SK-N-SH (cell line): ENCODE data around the gene CTBP2. TPM values are rescaled to one million over a fixed set of nuclear protein-coding genes. Genes with fewer than 3 reads are reported as not detected.
"Not testable (repeated sequence)": the region's sequence is repeated elsewhere in the genome, so short reads cannot be mapped to it uniquely, and the experiment has no call there.

Source experiments
- CTCF ChIA-PET: fragments of 300-600, 350-600 bp; formaldehyde crosslinking; extraction: SDS; loops from one replicate; lab custom pipeline; 2021; lab: Yijun Ruan, JAX
- POLR2A ChIA-PET: fragments of 350-600 bp; sonication (Branson Sonifier 250); formaldehyde crosslinking; extraction: SDS; loops from one replicate; lab custom pipeline; 2020; ENCODE audit warnings: antibody characterized with exemption, inconsistent platforms; lab: Yijun Ruan, JAX
- DNase-seq: peaks from one replicate; pipeline ENCODE4 v3.0.0; 2012
- H2AFZ ChIP-seq: fragments of 200-600 bp; sonication (generic); 2 replicates; pipeline ENCODE4 v1.8.1; 2016; ENCODE audit warnings: antibody characterized with exemption, mild to moderate bottlenecking, low read depth
- H3F3A ChIP-seq: fragments of 200-600 bp; sonication (generic); replicated peaks from 2 replicates; pipeline ENCODE3; 2016; ENCODE audit warnings: antibody characterized with exemption, mild to moderate bottlenecking; ENCODE audit not compliant: insufficient read depth
- H3K27ac ChIP-seq, 2 experiments: fragments of 200-500 bp in 1 of 2; fragments of 200-600 bp in 1 of 2; sonication (Bioruptor generic) in 1 of 2; sonication (generic), shearing (Covaris generic) in 1 of 2; 2 replicates each; pipeline versions ENCODE4 v1.5.1 to v1.6.1; 2014 to 2016; ENCODE audit warnings: low read depth in 2 of 2, inconsistent platforms in 1 of 2, low read length in 1 of 2, mild to moderate bottlenecking in 1 of 2, mixed read lengths in 1 of 2
- H3K27me3 ChIP-seq: fragments of 200-600 bp; sonication (generic), shearing (Covaris generic); 2 replicates; pipeline ENCODE4 v1.6.1; 2016; ENCODE audit warnings: mixed run types; ENCODE audit not compliant: insufficient read depth
- H3K36me3 ChIP-seq, 2 experiments: fragments of 200-500 bp in 1 of 2; fragments of 200-600 bp in 1 of 2; sonication (Bioruptor generic) in 1 of 2; sonication (generic) in 1 of 2; replicated peaks in 1 of 2; 2 replicates each; pipeline versions ENCODE3 to v1.5.1; 2014 to 2016; ENCODE audit warnings: low read length in 1 of 2, mild to moderate bottlenecking in 1 of 2; ENCODE audit not compliant: insufficient read depth in 2 of 2, control insufficient read depth in 1 of 2
- H3K4me1 ChIP-seq, 2 experiments: fragments of 200-500 bp in 1 of 2; fragments of 200-600 bp in 1 of 2; sonication (Bioruptor generic) in 1 of 2; sonication (generic), shearing (Covaris generic) in 1 of 2; 2 replicates each; pipeline versions ENCODE4 v1.5.1 to v1.6.1; 2014 to 2016; ENCODE audit warnings: low read depth in 1 of 2, low read length in 1 of 2, mixed run types in 1 of 2; ENCODE audit not compliant: insufficient read depth in 2 of 2, control insufficient read depth in 1 of 2
- H3K4me2 ChIP-seq: fragments of 200-600 bp; sonication (generic), shearing (Covaris generic); 2 replicates; pipeline ENCODE4 v1.6.1; 2017; ENCODE audit warnings: mixed run types
- H3K4me3 ChIP-seq, 2 experiments: fragments of 200-500 bp in 1 of 2; fragments of 200-600 bp in 1 of 2; sonication (Bioruptor generic) in 1 of 2; sonication (generic), shearing (Covaris generic) in 1 of 2; 2 replicates each; pipeline versions ENCODE4 v1.5.1 to v1.8.1; 2014 to 2016; ENCODE audit warnings: low read depth in 2 of 2, inconsistent platforms in 1 of 2, low read length in 1 of 2, mild to moderate bottlenecking in 1 of 2, mixed read lengths in 1 of 2, moderate library complexity in 1 of 2
- H3K79me2 ChIP-seq: fragments of 200-600 bp; sonication (generic); 2 replicates; pipeline ENCODE4 v1.8.1; 2017; ENCODE audit warnings: mild to moderate bottlenecking; ENCODE audit not compliant: insufficient read depth
- H3K9ac ChIP-seq: fragments of 200-600 bp; sonication (generic); 2 replicates; pipeline ENCODE4 v1.6.1; 2017; ENCODE audit warnings: mixed run types
- H3K9me2 ChIP-seq: fragments of 200-600 bp; sonication (generic); 2 replicates; pipeline ENCODE4 v1.6.1; 2017; ENCODE audit warnings: mixed run types
- H3K9me3 ChIP-seq: fragments of 200-600 bp; sonication (generic); 2 replicates; pipeline ENCODE4 v1.6.1; 2017; ENCODE audit warnings: mixed run types, mild to moderate bottlenecking, moderate library complexity
- H4K20me1 ChIP-seq: fragments of 200-600 bp; sonication (generic); 2 replicates; pipeline ENCODE4 v1.6.1; 2017; ENCODE audit warnings: mild to moderate bottlenecking, mixed run types; ENCODE audit not compliant: insufficient read depth
- EP300 ChIP-seq, 2 experiments: IDR thresholded peaks; 2 replicates each; pipeline versions ENCODE4 v1.4.0 to v1.6.1; 2012; ENCODE audit warnings: borderline replicate concordance in 1 of 2, low read depth in 1 of 2, low read length in 1 of 2
- EZH2phosphoT487 ChIP-seq: fragments of 200-600 bp; sonication (generic); IDR thresholded peaks from 2 replicates; pipeline ENCODE4 v1.6.1; 2017; ENCODE audit warnings: low read depth, mixed run types, mild to moderate bottlenecking, antibody characterized with exemption, moderate library complexity, borderline replicate concordance
- FOXJ3 ChIP-seq: sonication (generic); formaldehyde crosslinking; IDR thresholded peaks from 2 replicates; pipeline ENCODE4 v1.5.1; 2020; ENCODE audit warnings: mild to moderate bottlenecking, missing genetic modification reagents
- FOXM1 ChIP-seq: IDR thresholded peaks from 2 replicates; pipeline ENCODE4 v1.4.0; 2012; ENCODE audit warnings: low read depth, mild to moderate bottlenecking
- GATA2 ChIP-seq: sonication (generic); formaldehyde crosslinking; IDR thresholded peaks from 2 replicates; pipeline ENCODE4 v1.5.0; 2020; ENCODE audit warnings: mild to moderate bottlenecking, missing genetic modification reagents
- MAX ChIP-seq: IDR thresholded peaks from 2 replicates; pipeline ENCODE4 v1.4.0; 2012; ENCODE audit warnings: low read depth
- MEF2A ChIP-seq: IDR thresholded peaks from 2 replicates; pipeline ENCODE4 v1.4.0; 2012; ENCODE audit warnings: low read depth, borderline replicate concordance
- NRF1 ChIP-seq: IDR thresholded peaks from 2 replicates; pipeline ENCODE4 v1.6.1; 2012; ENCODE audit warnings: low read depth, mild to moderate bottlenecking, low read length
- PBX3 ChIP-seq: IDR thresholded peaks from 2 replicates; pipeline ENCODE4; 2012
- RCOR1 ChIP-seq: fragments of 150-350 bp; IDR thresholded peaks from 2 replicates; pipeline ENCODE4 v1.6.1; 2017; ENCODE audit warnings: antibody characterized with exemption, low read length
- SIN3A ChIP-seq: IDR thresholded peaks from 2 replicates; pipeline ENCODE4 v1.6.1; 2012; ENCODE audit warnings: low read depth, mild to moderate bottlenecking, low read length, moderate library complexity, borderline replicate concordance
- TCF12 ChIP-seq: IDR thresholded peaks from 2 replicates; pipeline ENCODE4 v1.4.0; 2012
- YY1 ChIP-seq: IDR thresholded peaks from 2 replicates; pipeline ENCODE4 v1.4.0; 2012; ENCODE audit warnings: low read depth, mild to moderate bottlenecking
- ZBTB33 ChIP-seq: IDR thresholded peaks from 2 replicates; pipeline ENCODE4 v1.4.0; 2012; ENCODE audit warnings: low read depth, borderline replicate concordance
- WGBS: methylation state at CpG from one replicate; pipeline ENCODE4 v1.1.6; 2017; ENCODE audit warnings: low lambda C conversion rate; 5-methylcytosine and 5-hydroxymethylcytosine counted together
- polyA plus RNA-seq, 3 experiments: library from polyadenylated mRNA; depleted of rRNA; stranded (reverse); fragments of >200 nt; gene quantifications; 2 replicates each; pipeline ENCODE4 v1.2.3, GENCODE V29; 2012

Gene CTBP2
- polyA plus RNA-seq, 1 of the 3 experiments (the other 2 are of a cell fraction): 69.7 TPM

DNA sequence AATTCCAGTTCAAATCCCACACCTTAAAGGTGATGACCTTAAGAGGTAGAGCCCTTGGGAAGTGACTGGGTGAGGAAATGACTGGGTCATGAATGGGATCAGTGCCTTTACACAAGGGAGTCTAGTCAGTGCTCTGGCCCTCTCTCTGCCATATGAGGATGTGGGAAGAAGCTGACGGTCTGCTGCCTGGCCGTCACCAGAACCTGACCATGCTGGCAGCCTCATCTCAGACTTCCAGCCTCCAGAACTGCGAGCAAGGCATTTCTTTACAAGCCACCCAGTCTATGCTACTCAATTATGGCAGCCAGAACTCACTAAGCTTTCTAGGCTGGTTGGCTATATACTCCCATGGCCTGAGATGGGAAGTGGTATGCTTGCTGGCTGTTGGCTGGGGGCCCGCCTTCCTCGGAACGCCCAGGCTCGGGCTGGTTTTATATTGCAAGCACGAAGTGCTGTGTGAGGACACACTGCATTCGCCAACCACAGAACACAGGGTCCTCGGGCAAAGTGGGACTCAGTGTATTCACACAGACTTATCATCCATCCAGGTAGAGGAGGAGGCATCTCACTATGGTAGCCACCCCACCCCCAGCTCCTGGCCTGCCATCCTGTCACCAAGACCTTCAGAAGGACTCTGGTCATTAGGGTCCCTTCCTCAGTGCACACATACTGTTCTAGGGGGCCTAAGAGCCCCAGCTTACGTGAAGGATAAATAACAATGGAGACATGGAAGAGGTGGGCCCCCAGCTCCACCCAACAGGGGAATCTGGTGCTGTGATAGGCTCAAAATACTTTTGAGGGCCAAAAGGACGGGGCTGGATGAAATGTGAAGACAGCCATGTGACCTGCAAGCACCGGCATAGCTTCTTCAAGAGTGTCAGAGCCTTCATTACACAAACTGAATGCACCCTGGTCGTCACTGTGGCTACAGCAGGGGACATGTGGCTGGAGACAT, 169.4 kb downstream of the CTBP2 start:
- H3K36me3 ChIP-seq: peaks cover 62 to 84% of the 10 kb centered on the region in 2 experiments
- WGBS: 87% methylated on average over 13 of the region's 14 CpGs
- no peak overlapping the region for H3K9ac ChIP-seq
- no peaks in the 10 kb centered on the region; a peak in 1 of 4 replicates for H3K4me1 ChIP-seq
- peaks cover 8% of the 10 kb centered on the region; the same call in 1 of the 2 replicates for H4K20me1 ChIP-seq
- peaks cover 12% of the 10 kb centered on the region; the same call in 1 of the 2 replicates for H3K79me2 ChIP-seq
- TF ChIP-seq EP300 (IDR thresholded peaks at IDR 0.05; ENCODE audit: borderline replicate concordance in 1 of 2, low read depth in 1 of 2, low read length in 1 of 2) (no peak), PBX3 (no peak), TCF12 (no peak), YY1 (no peak), RCOR1 (no peak)
- H3K4me3 ChIP-seq: no peak overlapping the region
- H3K4me2 ChIP-seq: no peak overlapping the region
- no peak overlapping the region; a peak in 1 of 4 replicates for H3K27ac ChIP-seq
- ChIA-PET POLR2A (interaction anchor here (0.9 kb wide), 1 partner anchor 9 kb away, joined by 3 read pairs; no protein-coding TSS in a partner anchor), CTCF (interaction anchor here (1.1 to 7.4 kb wide), 9 partner anchors 7 to 709 kb away, joined by 3 to 88 read pairs (median 4); no protein-coding TSS in a partner anchor)
- H2AFZ ChIP-seq: no peak overlapping the region
- H3F3A ChIP-seq: peaks cover 33% of the 10 kb centered on the region
- no peak for DNase-seq
- H3K9me3 ChIP-seq: no peaks in the 10 kb centered on the region
- H3K27me3 ChIP-seq: no peaks in the 10 kb centered on the region
- no peaks in the 10 kb centered on the region for H3K9me2 ChIP-seq

GRCh38 chr10:124989526-124989925, 170.8 kb downstream of the CTBP2 start:
- Histone ChIP-seq H3K79me2 (peaks cover 12% of the 10 kb centered on the region; the same call in 1 of the 2 replicates), H4K20me1 (peaks cover 8% of the 10 kb centered on the region; the same call in 1 of the 2 replicates), H3K4me1 (no peaks in the 10 kb centered on the region; a peak in 1 of 4 replicates), H3F3A (peaks cover 39% of the 10 kb centered on the region), H2AFZ (no peak overlapping the region), H3K9me3 (no peaks in the 10 kb centered on the region), H3K4me2 (no peak overlapping the region), H3K4me3 (no peak overlapping the region), H3K27me3 (no peaks in the 10 kb centered on the region), H3K36me3 (peaks cover 66 to 85% of the 10 kb centered on the region in 2 experiments), H3K27ac (no peak overlapping the region), H3K9ac (no peak overlapping the region), H3K9me2 (no peaks in the 10 kb centered on the region)
- no peak for DNase-seq
- TF ChIP-seq FOXJ3 (CRISPR knock-in tag) (no peak), SIN3A (no peak), NRF1 (no peak), FOXM1 (no peak), ZBTB33 (no peak), MEF2A (no peak), EZH2phosphoT487 (no peak), MAX (no peak), RCOR1 (no peak), GATA2 (CRISPR knock-in tag) (no peak), YY1 (no peak)
- ChIA-PET POLR2A (no interaction called here), CTCF (interaction anchor here (7.4 kb wide), 1 partner anchor 72 kb away, joined by 88 read pairs; no protein-coding TSS in a partner anchor)
- 91% methylated on average over 10 of the region's 10 CpGs for WGBS

GRCh38 chr10:124988753-124989152, 171.6 kb downstream of the CTBP2 start:
- Histone ChIP-seq H3K79me2 (peaks cover 12% of the 10 kb centered on the region; the same call in 1 of the 2 replicates), H3F3A (peaks cover 39% of the 10 kb centered on the region), H3K36me3 (peaks cover 69 to 85% of the 10 kb centered on the region in 2 experiments)
- DNase-seq, H3K9me3 ChIP-seq, H2AFZ ChIP-seq, H3K4me2 ChIP-seq, H3K27me3 ChIP-seq, H4K20me1 ChIP-seq, H3K4me1 ChIP-seq, H3K4me3 ChIP-seq, H3K27ac ChIP-seq, H3K9ac ChIP-seq, POLR2A ChIA-PET, CTCF ChIA-PET, H3K9me2 ChIP-seq: not testable (repeated sequence)
- WGBS: 93% methylated on average over 4 of the region's 4 CpGs
